Activated gamma-delta T cell treated with Interleukin-2 at 50 U/mL for 16 hours (primary cell): Measurements from ENCODE around the gene DMXL2.

Experiments
- DNase-seq: peaks from one replicate; pipeline ENCODE4 v3.0.0-alpha.2; 2020

DMXL2 gene

GRCh38 chr15:51401872-51402517 is 220.6 kb downstream of the DMXL2 start:
- no peak for DNase-seq

GRCh38 chr15:51401051-51401780 is 221.4 kb downstream of the DMXL2 start:
- no peak for DNase-seq

- no peak for DNase-seq
Observed at GRCh38 chr15:51398626-51399025, 223.9 kb downstream of the DMXL2 start.
